ENCODE data around the gene ZNF74.
"Not testable (repeated sequence)": the region's sequence is repeated elsewhere in the genome, so short reads cannot be mapped to it uniquely, and the experiment has no call there.

ZNF74 gene
- 9.4 to 11.2 reads per million in 2 donors for total RNA-seq

- DNase-seq: peak; percentile 53 to 95 (median 75)
Measured at GRCh38 chr22:20393705-20394476, at the start of gene ZNF74. Gene ZNF74, plus strand, starts transcription at chr22:20394151. Its CDS starts 478 bp downstream, at chr22:20394629.

GRCh38 chr22:20346553-20346952 is 47.4 kb upstream of the ZNF74 start:
- DNase-seq: not testable (repeated sequence)

- DNase-seq: not testable (repeated sequence)
Measured at GRCh38 chr22:20352536-20352935, 41.4 kb upstream of the ZNF74 start.

GRCh38 chr22:20354238-20354975 is 39.5 kb upstream of the ZNF74 start:
- no peak for DNase-seq

GRCh38 chr22:20355939-20356636 is 37.9 kb upstream of the ZNF74 start:
- not testable (repeated sequence) for DNase-seq

GRCh38 chr22:20356906-20357305 is 37.0 kb upstream of the ZNF74 start:
- DNase-seq: not testable (repeated sequence)

GRCh38 chr22:20357967-20358366 is 36.0 kb upstream of the ZNF74 start:
- DNase-seq: not testable (repeated sequence)

- DNase-seq: not testable (repeated sequence)
Measured at GRCh38 chr22:20358503-20359239, 35.3 kb upstream of the ZNF74 start.

GRCh38 chr22:20360261-20360660 is 33.7 kb upstream of the ZNF74 start:
- not testable (repeated sequence) for DNase-seq

- DNase-seq: not testable (repeated sequence)
Measured at GRCh38 chr22:20360866-20361751, 32.8 kb upstream of the ZNF74 start.

- DNase-seq: not testable (repeated sequence)
Measured at GRCh38 chr22:20361752-20362229, 32.2 kb upstream of the ZNF74 start.

- not testable (repeated sequence) for DNase-seq
Measured at GRCh38 chr22:20362403-20362802, 31.5 kb upstream of the ZNF74 start.

- not testable (repeated sequence) for DNase-seq
Measured at GRCh38 chr22:20364335-20365260, 29.4 kb upstream of the ZNF74 start.

GRCh38 chr22:20366841-20367240 is 27.1 kb upstream of the ZNF74 start:
- DNase-seq: not testable (repeated sequence)

GRCh38 chr22:20368875-20369274 is 25.1 kb upstream of the ZNF74 start:
- not testable (repeated sequence) for DNase-seq

- DNase-seq: not testable (repeated sequence)
Measured at GRCh38 chr22:20371687-20372086, 22.3 kb upstream of the ZNF74 start.

- not testable (repeated sequence) for DNase-seq
Measured at GRCh38 chr22:20372406-20372854, 21.5 kb upstream of the ZNF74 start.

- DNase-seq: not testable (repeated sequence)
Measured at GRCh38 chr22:20373195-20373706, 20.7 kb upstream of the ZNF74 start.

- DNase-seq: not testable (repeated sequence)
Measured at GRCh38 chr22:20374130-20374529, 19.8 kb upstream of the ZNF74 start.
